GM21825 (cell line): Measurements from ENCODE around the gene ME3.
A peak's percentile ranks its signal among the peaks of the same experiment; 100 is the strongest.
"Not testable (repeated sequence)": the region's sequence is repeated elsewhere in the genome, so short reads cannot be mapped to it uniquely, and the experiment has no call there.

Experiments used
- ATAC-seq: cut with Tn5 transposase; IDR thresholded peaks from one replicate; pipeline ENCODE4 v1.9.1; 2021; ENCODE audit warnings: mild to moderate bottlenecking, moderate library complexity; ENCODE audit not compliant: unreplicated experiment

The ME3 gene

DNA sequence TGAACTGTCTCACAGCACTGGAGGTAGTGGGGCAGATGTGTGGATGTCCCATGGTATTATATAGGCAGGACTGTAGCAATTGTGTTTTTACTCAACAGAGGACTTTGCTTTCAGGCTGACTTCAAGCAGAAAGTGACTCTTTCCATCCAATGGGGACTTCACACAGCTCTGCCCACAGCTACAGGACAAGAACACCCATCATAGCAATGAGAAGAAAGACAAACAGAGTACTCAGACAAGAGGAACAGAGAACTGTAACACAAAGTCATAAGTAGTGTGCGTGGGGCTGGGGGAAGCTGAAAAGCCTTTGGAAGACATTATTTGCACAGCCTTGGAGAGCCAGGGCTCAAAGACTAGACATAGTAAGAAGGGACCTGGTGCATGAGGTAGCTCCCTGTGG lies 227.4 kb downstream of the ME3 start:
- no peak for ATAC-seq

GRCh38 chr11:86443415-86443814 lies 229.0 kb downstream of the ME3 start:
- ATAC-seq = no peak

- ATAC-seq = no peak
Measured at GRCh38 chr11:86442827-86443226, 229.6 kb downstream of the ME3 start.

DNA sequence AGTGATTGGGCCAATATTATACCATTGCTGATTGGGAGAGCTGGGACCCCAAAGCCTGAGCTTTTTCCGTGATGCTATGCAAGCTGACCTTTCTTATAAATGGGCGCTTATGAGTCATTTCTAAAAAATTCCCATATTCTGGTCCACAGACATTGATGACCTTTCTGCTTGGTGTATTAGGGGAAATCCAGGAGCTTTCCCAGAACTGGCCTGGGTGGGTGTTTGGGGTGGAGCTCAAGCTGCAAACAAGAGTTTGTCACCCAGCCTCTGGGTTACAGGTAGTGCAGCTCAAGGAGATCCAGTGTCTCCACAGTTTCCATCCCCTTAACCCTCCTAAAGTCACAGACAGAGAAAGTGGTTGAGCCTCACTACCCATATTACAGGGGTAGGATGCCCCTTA lies 230.0 kb downstream of the ME3 start:
- ATAC-seq = no peak

- ATAC-seq = no peak
Measured at GRCh38 chr11:86440843-86441242, 231.6 kb downstream of the ME3 start.

GRCh38 chr11:86440305-86440716 lies 232.1 kb downstream of the ME3 start:
- no peak for ATAC-seq

GRCh38 chr11:86438685-86439084 lies 233.7 kb downstream of the ME3 start:
- no peak for ATAC-seq

- no peak for ATAC-seq
Measured at GRCh38 chr11:86435711-86436110, 236.7 kb downstream of the ME3 start.

GRCh38 chr11:86433361-86434095 lies 238.9 kb downstream of the ME3 start:
- not testable (repeated sequence) for ATAC-seq

- ATAC-seq = no peak
Measured at GRCh38 chr11:86431258-86431657, 241.2 kb downstream of the ME3 start.

DNA sequence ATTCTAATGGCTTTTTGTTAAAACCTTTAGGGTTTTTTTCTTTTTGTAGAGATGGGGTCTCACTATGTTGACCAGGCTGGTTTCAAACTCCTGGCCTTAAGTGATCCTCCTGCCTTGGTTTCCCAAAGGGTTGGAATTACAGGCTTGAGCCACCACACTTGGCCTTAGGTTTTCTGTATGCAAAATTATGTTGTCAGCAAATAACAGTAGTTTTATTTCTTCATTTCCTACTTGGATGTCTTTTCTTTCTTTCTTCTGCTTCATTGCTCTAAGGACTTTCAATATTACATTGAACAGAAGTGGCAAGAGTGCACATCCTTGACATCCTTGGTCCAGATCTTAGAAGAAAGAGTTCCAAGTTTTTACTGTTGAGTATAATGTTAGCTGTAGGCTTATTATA lies 245.0 kb downstream of the ME3 start:
- ATAC-seq = no peak

DNA sequence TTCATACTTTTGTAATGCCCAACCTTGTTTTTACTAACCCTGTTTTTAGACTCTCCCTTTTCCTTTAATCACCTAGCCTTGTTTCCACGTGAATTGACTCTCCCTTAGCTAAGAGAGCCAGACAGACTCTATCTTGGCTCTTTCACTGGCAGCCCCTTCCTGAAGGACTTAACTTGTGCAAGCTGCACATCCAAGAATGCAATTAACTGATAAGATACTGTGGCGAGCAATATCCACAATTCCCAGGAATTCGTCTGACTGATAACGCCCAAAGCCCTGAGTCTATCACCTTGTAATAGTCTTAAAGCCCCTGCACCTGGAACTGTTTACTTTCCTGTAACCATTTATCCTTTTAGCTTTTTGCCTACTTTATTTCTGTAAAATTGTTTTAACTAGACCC lies 248.9 kb downstream of the ME3 start:
- not testable (repeated sequence) for ATAC-seq

DNA sequence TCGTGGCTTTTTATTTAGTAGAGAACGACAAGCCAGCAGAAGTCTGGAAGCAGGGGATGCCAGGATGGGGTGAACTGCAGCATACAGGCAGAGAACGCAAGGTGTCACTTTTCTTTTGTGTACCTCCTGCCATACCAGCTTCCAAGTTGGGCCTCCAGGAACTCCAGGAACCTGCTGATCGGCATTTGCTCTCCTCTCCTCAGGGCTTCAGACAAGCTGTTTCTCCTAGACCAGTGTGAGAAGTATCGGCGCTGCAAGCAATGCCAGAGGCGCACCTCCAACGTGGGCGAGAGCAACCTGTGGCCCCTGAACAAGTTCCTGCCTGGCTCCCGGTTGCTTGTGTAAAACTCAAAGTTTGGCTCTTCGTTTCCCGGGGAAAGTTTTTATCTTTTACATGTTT lies 250.0 kb downstream of the ME3 start:
- ATAC-seq = no peak

- no peak for ATAC-seq
Measured at GRCh38 chr11:86421946-86422345, 250.5 kb downstream of the ME3 start.

DNA sequence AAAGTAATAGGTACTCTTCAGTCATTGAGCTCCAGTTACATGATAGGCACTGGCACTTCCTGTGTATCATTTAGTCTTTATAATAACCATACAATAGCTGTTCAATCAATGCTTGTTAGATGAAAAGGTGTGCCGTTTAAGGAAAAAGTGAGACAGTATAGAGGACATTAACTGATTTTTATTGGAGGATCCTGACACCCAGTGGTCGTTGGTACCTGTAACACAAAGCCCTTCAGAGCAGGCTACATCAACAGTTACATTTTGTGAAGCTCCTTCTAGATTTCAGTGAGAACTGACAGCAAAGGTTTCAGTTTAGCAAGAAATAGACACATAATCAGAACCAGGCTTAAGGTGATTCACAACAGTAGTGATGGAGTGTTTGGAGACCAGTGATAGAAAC lies 253.5 kb downstream of the ME3 start:
- peak; percentile 67 for ATAC-seq

- no peak for ATAC-seq
Measured at GRCh38 chr11:86418513-86418912, 253.9 kb downstream of the ME3 start.

DNA sequence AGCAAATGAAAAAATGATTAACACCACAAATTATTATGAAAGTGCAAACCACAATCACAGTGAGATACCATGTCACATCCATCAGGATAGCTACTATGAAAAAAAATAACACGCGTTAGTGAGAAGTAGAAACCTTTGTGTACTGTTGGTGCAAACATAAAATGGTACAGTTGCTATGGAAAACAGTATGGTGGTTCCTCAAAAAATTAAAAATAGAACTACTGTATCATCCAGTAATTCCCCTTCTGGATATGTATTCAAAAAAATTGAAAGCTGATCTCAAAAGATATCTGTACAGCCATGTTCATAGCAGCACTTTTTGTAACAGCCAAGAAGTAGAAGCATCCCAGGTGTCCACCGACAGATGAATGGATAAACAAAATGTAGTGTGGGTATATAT lies 254.3 kb downstream of the ME3 start:
- no peak for ATAC-seq

- ATAC-seq = not testable (repeated sequence)
Measured at GRCh38 chr11:86416951-86417350, 255.5 kb downstream of the ME3 start.

- no peak for ATAC-seq
Measured at GRCh38 chr11:86416494-86416893, 255.9 kb downstream of the ME3 start.

DNA sequence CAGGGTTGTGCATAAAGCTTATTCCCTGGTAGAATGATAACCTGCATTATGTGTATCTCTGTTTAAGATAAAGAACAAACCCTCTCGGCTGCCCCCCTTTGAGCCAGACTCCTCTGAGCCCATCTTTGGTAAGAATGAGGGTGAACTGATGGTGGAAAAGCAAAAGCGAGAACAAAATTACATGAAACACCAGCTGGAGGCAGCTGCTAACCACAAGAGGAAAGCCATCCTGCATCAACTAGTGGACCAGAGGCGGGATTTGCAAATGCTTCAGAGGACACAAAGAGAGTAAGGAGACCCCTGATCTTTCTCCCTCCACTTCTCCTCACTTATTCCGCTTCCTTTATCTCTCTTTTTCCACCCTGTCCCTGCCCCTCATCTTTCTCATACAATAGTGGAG lies 257.4 kb downstream of the ME3 start:
- ATAC-seq = no peak

DNA sequence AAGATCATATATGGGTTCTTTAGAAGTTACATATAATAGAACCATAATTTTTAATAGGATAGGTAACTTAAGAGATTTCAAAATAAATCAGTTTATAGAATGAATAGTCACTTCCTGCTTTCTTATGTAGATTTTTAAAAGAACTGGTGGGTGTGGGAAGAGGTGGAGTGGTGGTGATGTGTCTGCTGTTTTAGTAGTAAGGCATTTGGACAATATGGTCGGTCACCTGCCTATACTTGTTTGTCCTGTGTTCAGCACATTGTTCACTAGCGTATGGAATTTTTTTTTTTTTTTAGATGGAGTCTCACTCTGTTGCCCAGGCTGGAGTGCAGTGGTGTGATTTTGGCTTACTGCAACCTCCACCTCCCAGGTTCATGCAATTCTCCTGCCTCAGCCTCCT lies 258.4 kb downstream of the ME3 start:
- no peak for ATAC-seq

- no peak for ATAC-seq
Measured at GRCh38 chr11:86408845-86409244, 263.6 kb downstream of the ME3 start.

DNA sequence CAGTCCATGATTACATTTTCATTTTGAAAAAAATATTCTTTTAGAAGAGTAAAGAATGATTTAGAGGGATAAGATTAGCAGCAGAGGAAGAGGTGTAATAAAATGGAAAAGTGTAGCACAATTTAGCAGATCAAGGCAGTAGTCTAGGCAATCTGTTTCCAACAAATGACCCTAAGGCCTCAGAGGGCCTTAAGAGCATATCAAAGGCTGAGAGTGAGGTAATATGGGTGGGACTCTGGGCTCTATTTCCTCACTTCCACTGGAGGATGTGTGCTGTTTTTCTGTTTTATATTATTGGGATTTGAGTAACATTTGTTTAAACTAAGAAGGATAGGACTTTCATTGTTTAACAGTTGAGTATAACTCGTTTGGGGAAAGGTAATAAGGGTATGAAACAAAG lies 269.0 kb downstream of the ME3 start:
- ATAC-seq = no peak
